Esophagus squamous epithelium (tissue), 5 donors: ENCODE measurements around the gene TMEM14A. TPM values are rescaled to one million over a fixed set of nuclear protein-coding genes. Genes with fewer than 3 reads are reported as not detected.
"Not testable (repeated sequence)": the region's sequence is repeated elsewhere in the genome, so short reads cannot be mapped to it uniquely, and the experiment has no call there.

Experiments used
- DNase-seq: peaks from one replicate; lab custom pipeline; 2025; lab: John Stamatoyannopoulos, UW
- H3K27ac ChIP-seq, 4 donors: fragments of 200-600 bp; sonication (generic); one replicate each; pipeline ENCODE4 v1.5.1; 2016 to 2019; ENCODE audit warnings: mild to moderate bottlenecking in 1 of 4
- H3K27me3 ChIP-seq, 4 donors: fragments of 200-600 bp; sonication (generic); 1 replicate in 3 of 4; 2 replicates in 1 of 4; pipeline versions ENCODE4 v1.5.1 to v1.6.0; 2017 to 2021; ENCODE audit warnings: antibody characterized with exemption in 1 of 4
- H3K36me3 ChIP-seq, 3 donors: fragments of 200-600 bp; sonication (generic); one replicate each; pipeline ENCODE4 v1.5.1; 2016 to 2019
- H3K4me1 ChIP-seq, 3 donors: fragments of 200-600 bp; sonication (generic); one replicate each; pipeline ENCODE4 v1.5.1; 2017 to 2019
- H3K4me3 ChIP-seq, 4 donors: fragments of 200-600 bp; sonication (generic); 1 replicate in 3 of 4; 2 replicates in 1 of 4; pipeline ENCODE4 v1.5.1; 2016 to 2019; ENCODE audit warnings: mild to moderate bottlenecking in 2 of 4, moderate library complexity in 1 of 4
- H3K9me3 ChIP-seq, 3 donors: fragments of 200-600 bp; sonication (generic); one replicate each; pipeline ENCODE4 v1.5.1; 2016 to 2019
- CTCF ChIP-seq, 6 experiments: fragments of 450-650 bp in 4 of 6; fragments of 200-600 bp in 2 of 6; sonication (generic) in 2 of 6; IDR thresholded peaks; one replicate each; pipeline ENCODE4 v1.5.1; 2016 to 2019; ENCODE audit warnings: antibody characterized with exemption in 6 of 6, mild to moderate bottlenecking in 4 of 6, moderate library complexity in 4 of 6
- POLR2A ChIP-seq, 4 donors: fragments of 450-650 bp; IDR thresholded peaks; one replicate each; pipeline ENCODE4 v1.6.1; 2017; ENCODE audit warnings: antibody characterized with exemption in 4 of 4, mild to moderate bottlenecking in 4 of 4, moderate library complexity in 3 of 4
- WGBS, 2 donors: methylation state at CpG; one replicate each; pipeline ENCODE4 v1.1.5; 2018; 5-methylcytosine and 5-hydroxymethylcytosine counted together
- intact Hi-C: fragments of 100-400 bp; cut with DNase I; formaldehyde crosslinking; loops from one replicate; pipeline ENCODE4 v1.15.0; 2022
- total RNA-seq, 4 donors: library from RNA; depleted of rRNA; stranded (reverse); fragments of >200 nt; gene quantifications; one replicate each; pipeline ENCODE4 v1.1.0, GENCODE V29; 2016
- donor health status: DM: yes; HTN: yes; CAD: no.

TMEM14A gene
- total RNA-seq, 4 donors from 2014 or later, result 38.1 to 102 (median 51.3) TPM

- no peak overlapping the region for H3K4me3 ChIP-seq
- intact Hi-C loops, result loop anchor here (10.0 kb wide), 1 partner anchor 127 kb away; no protein-coding TSS in a partner anchor
- peaks cover 0 to 7% (median 3%) of the 10 kb centered on the region in 3 donors for H3K4me1 ChIP-seq
- no peaks in the 10 kb centered on the region for H3K27me3 ChIP-seq
- H3K9me3 ChIP-seq, result no peaks in the 10 kb centered on the region
- WGBS, 2 donors, result 82 to 87% methylated on average over 3 of the region's 3 CpGs
- TF ChIP-seq CTCF (IDR thresholded peaks at IDR 0.05) (no peak), POLR2A (IDR thresholded peaks at IDR 0.05) (no peak)
- no peak for DNase-seq
- no peak overlapping the region for H3K27ac ChIP-seq
- H3K36me3 ChIP-seq, result no peaks in the 10 kb centered on the region
Observed at GRCh38 chr6:52707963-52708680, 37.2 kb downstream of the TMEM14A start.

- Histone ChIP-seq H3K4me3 (no peak overlapping the region), H3K4me1 (peaks cover 0 to 3% (median 0%) of the 10 kb centered on the region in 3 donors), H3K27me3 (no peaks in the 10 kb centered on the region), H3K9me3 (no peaks in the 10 kb centered on the region), H3K36me3 (no peaks in the 10 kb centered on the region), H3K27ac (no peak overlapping the region)
- intact Hi-C loops, result no loop called here
- TF ChIP-seq CTCF (IDR thresholded peaks at IDR 0.05), result no peak
- no peak for DNase-seq
- WGBS, 2 donors, result 55 to 70% methylated on average over 2 of the region's 2 CpGs
Observed at GRCh38 chr6:52712136-52712535, 41.2 kb downstream of the TMEM14A start.

GRCh38 chr6:52714761-52715160 is 43.8 kb downstream of the TMEM14A start:
- H3K4me1 ChIP-seq, intact Hi-C loops, H3K4me3 ChIP-seq, H3K9me3 ChIP-seq, DNase-seq, H3K27ac ChIP-seq, H3K27me3 ChIP-seq, H3K36me3 ChIP-seq: not testable (repeated sequence)
- 84 to 86% methylated on average over 9 of the region's 9 CpGs for WGBS, 2 donors

- no peaks in the 10 kb centered on the region for H3K9me3 ChIP-seq
- no peak overlapping the region for H3K27ac ChIP-seq
- intact Hi-C loops, result no loop called here
- H3K36me3 ChIP-seq, result no peaks in the 10 kb centered on the region
- H3K4me3 ChIP-seq, result no peak overlapping the region
- H3K27me3 ChIP-seq, result no peaks in the 10 kb centered on the region
- no peak for TF ChIP-seq CTCF (IDR thresholded peaks at IDR 0.05)
- no peak for TF ChIP-seq POLR2A (IDR thresholded peaks at IDR 0.05)
- H3K4me1 ChIP-seq, result peaks cover 3 to 14% (median 4%) of the 10 kb centered on the region in 3 donors
- DNase-seq, result no peak
Observed at GRCh38 chr6:52718550-52718949, 47.6 kb downstream of the TMEM14A start.

GRCh38 chr6:52720321-52720720 is 49.4 kb downstream of the TMEM14A start:
- no peak overlapping the region for H3K4me3 ChIP-seq
- no peak for DNase-seq
- no peak overlapping the region for H3K27ac ChIP-seq
- TF ChIP-seq CTCF (IDR thresholded peaks at IDR 0.05) (no peak), POLR2A (IDR thresholded peaks at IDR 0.05) (no peak)
- intact Hi-C loops, result no loop called here
- no peaks in the 10 kb centered on the region for H3K9me3 ChIP-seq
- WGBS, 2 donors, result 57 to 69% methylated on average over 2 of the region's 2 CpGs
- H3K27me3 ChIP-seq, result no peaks in the 10 kb centered on the region
- no peaks in the 10 kb centered on the region for H3K36me3 ChIP-seq
- H3K4me1 ChIP-seq, result peaks cover 15 to 32% (median 15%) of the 10 kb centered on the region in 3 donors
